Mesendoderm (in vitro differentiated cells): ENCODE data around the gene RPS3A. TPM values are rescaled to one million over a fixed set of nuclear protein-coding genes. Genes with fewer than 3 reads are reported as not detected.

ENCODE experiments used
- DNase-seq: peaks from one replicate; pipeline ENCODE4 v3.0.0; 2013
- H2AK5ac ChIP-seq: 2 replicates; pipeline ENCODE4 v1.6.1; 2013; ENCODE audit warnings: low read length, inconsistent platforms
- H2BK120ac ChIP-seq: 2 replicates; pipeline ENCODE4 v1.6.1; 2013; ENCODE audit warnings: low read depth, mild to moderate bottlenecking, low read length, moderate library complexity, mixed read lengths
- H2BK15ac ChIP-seq: replicated peaks from 2 replicates; pipeline ENCODE4 v1.6.1; 2013; ENCODE audit warnings: low read depth, mild to moderate bottlenecking, moderate library complexity
- H2BK5ac ChIP-seq: 2 replicates; pipeline ENCODE4 v1.6.1; 2013; ENCODE audit warnings: low read length, inconsistent platforms
- H3K18ac ChIP-seq: 2 replicates; pipeline ENCODE4 v1.6.1; 2013; ENCODE audit warnings: mild to moderate bottlenecking, low read length, mixed read lengths
- H3K23ac ChIP-seq: one replicate; pipeline ENCODE4 v1.6.1; 2013; ENCODE audit warnings: low read length
- H3K27ac ChIP-seq: 2 replicates; pipeline ENCODE4 v1.5.1; 2013; ENCODE audit warnings: low read depth, mild to moderate bottlenecking, inconsistent platforms, low read length, moderate library complexity
- H3K27me3 ChIP-seq: 2 replicates; pipeline ENCODE4 v1.6.1; 2013; ENCODE audit warnings: low read length, control low read depth, mild to moderate bottlenecking, inconsistent platforms; ENCODE audit not compliant: insufficient read depth, poor library complexity
- H3K36me3 ChIP-seq: 2 replicates; pipeline ENCODE4 v1.6.1; 2013; ENCODE audit warnings: low read length, inconsistent platforms; ENCODE audit not compliant: control insufficient read depth, insufficient read depth
- H3K4ac ChIP-seq: one replicate; pipeline ENCODE4 v1.6.1; 2013; ENCODE audit warnings: low read depth, mild to moderate bottlenecking, low read length, moderate library complexity
- H3K4me1 ChIP-seq: 2 replicates; pipeline ENCODE4 v1.6.1; 2013; ENCODE audit warnings: low read depth, low read length, inconsistent platforms; ENCODE audit not compliant: control insufficient read depth
- H3K4me2 ChIP-seq: 2 replicates; pipeline ENCODE4 v1.6.1; 2013; ENCODE audit warnings: low read length
- H3K4me3 ChIP-seq: 2 replicates; pipeline ENCODE4 v1.5.1; 2013; ENCODE audit warnings: mild to moderate bottlenecking, low read length
- H3K56ac ChIP-seq: one replicate; pipeline ENCODE4 v1.6.1; 2013; ENCODE audit warnings: low read length
- H3K79me1 ChIP-seq: 2 replicates; pipeline ENCODE4 v1.6.1; 2013; ENCODE audit warnings: low read length, inconsistent platforms
- H3K79me2 ChIP-seq: 2 replicates; pipeline ENCODE4 v1.6.1; 2013; ENCODE audit warnings: mild to moderate bottlenecking, low read length; ENCODE audit not compliant: control insufficient read depth, insufficient read depth
- H3K9ac ChIP-seq: 2 replicates; pipeline ENCODE4 v1.6.1; 2013; ENCODE audit warnings: low read length, inconsistent platforms
- H4K5ac ChIP-seq: one replicate; pipeline ENCODE4 v1.6.1; 2013; ENCODE audit warnings: low read length
- H4K8ac ChIP-seq: one replicate; pipeline ENCODE4 v1.6.1; 2013; ENCODE audit warnings: low read depth, mild to moderate bottlenecking, control low read depth, low read length, moderate library complexity
- WGBS: extraction: QIAGEN DNeasy Blood & Tissue Kit; methylation state at CpG from one replicate; pipeline ENCODE4 v1.1.7; 2013; ENCODE audit warnings: low lambda C conversion rate, missing lambda C conversion rate; ENCODE audit not compliant: insufficient coverage; ENCODE audit errors: extremely low coverage; 5-methylcytosine and 5-hydroxymethylcytosine counted together
- small RNA-seq: library from polyadenylated mRNA; stranded (forward); fragments of <200 nt; extraction: miRNeasy Mini kit (QIAGEN cat#:217004); gene quantifications from one replicate; pipeline ENCODE3, GENCODE V24; 2013; ENCODE audit not compliant: insufficient read depth

The RPS3A gene

GRCh38 chr4:151150821-151151580 is 51.6 kb downstream of the RPS3A start:
- no peak overlapping the region for H4K8ac ChIP-seq
- H3K79me1 ChIP-seq = no peaks in the 10 kb centered on the region
- H3K4me1 ChIP-seq = no peaks in the 10 kb centered on the region
- DNase-seq = no peak
- no peak overlapping the region for H2BK5ac ChIP-seq
- H3K4ac ChIP-seq = no peak overlapping the region
- no peak overlapping the region for H2BK120ac ChIP-seq
- H3K18ac ChIP-seq = no peak overlapping the region
- no peak overlapping the region for H4K5ac ChIP-seq
- H3K23ac ChIP-seq = no peak overlapping the region
- no peak overlapping the region for H2AK5ac ChIP-seq
- no CpG with 5 or more reads among the region's 9 CpGs for WGBS
- no peak overlapping the region for H3K4me2 ChIP-seq
- no peak overlapping the region for H3K56ac ChIP-seq
- no peak overlapping the region for H3K9ac ChIP-seq
- no peaks in the 10 kb centered on the region for H3K27me3 ChIP-seq
- H3K4me3 ChIP-seq = no peak overlapping the region
- H3K36me3 ChIP-seq = no peaks in the 10 kb centered on the region
- H3K79me2 ChIP-seq = no peaks in the 10 kb centered on the region
- no peak overlapping the region for H3K27ac ChIP-seq
- no peak overlapping the region for H2BK15ac ChIP-seq

- DNase-seq = peak; percentile 13
- H4K5ac ChIP-seq = no peak overlapping the region
- no peaks in the 10 kb centered on the region for H3K79me2 ChIP-seq
- H3K23ac ChIP-seq = no peak overlapping the region
- H3K4ac ChIP-seq = no peak overlapping the region
- H3K4me2 ChIP-seq = no peak overlapping the region
- no peak overlapping the region for H2BK120ac ChIP-seq
- no peaks in the 10 kb centered on the region for H3K79me1 ChIP-seq
- no peak overlapping the region for H3K9ac ChIP-seq
- no peaks in the 10 kb centered on the region for H3K4me1 ChIP-seq
- no peaks in the 10 kb centered on the region for H3K36me3 ChIP-seq
- H2BK5ac ChIP-seq = no peak overlapping the region
- H3K56ac ChIP-seq = no peak overlapping the region
- no peak overlapping the region for H2BK15ac ChIP-seq
- no peak overlapping the region for H2AK5ac ChIP-seq
- whole genome bisulfite sequencing = no CpG with 5 or more reads among the region's 1 CpG
- no peak overlapping the region for H3K18ac ChIP-seq
- H3K27me3 ChIP-seq = no peaks in the 10 kb centered on the region
- no peak overlapping the region for H4K8ac ChIP-seq
- no peak overlapping the region for H3K27ac ChIP-seq
- no peak overlapping the region for H3K4me3 ChIP-seq
Measured at GRCh38 chr4:151152028-151152427, 52.6 kb downstream of the RPS3A start.

GRCh38 chr4:151153585-151153984 is 54.2 kb downstream of the RPS3A start:
- Histone ChIP-seq H3K36me3 (no peaks in the 10 kb centered on the region), H3K79me1 (no peaks in the 10 kb centered on the region), H2BK15ac (no peak overlapping the region), H3K56ac (no peak overlapping the region), H4K8ac (no peak overlapping the region), H3K4me2 (no peak overlapping the region), H3K27me3 (no peaks in the 10 kb centered on the region), H2BK5ac (no peak overlapping the region), H3K23ac (no peak overlapping the region), H2AK5ac (no peak overlapping the region), H4K5ac (no peak overlapping the region), H3K9ac (no peak overlapping the region), H3K4me1 (no peaks in the 10 kb centered on the region), H3K4me3 (no peak overlapping the region), H3K79me2 (no peaks in the 10 kb centered on the region), H3K4ac (no peak overlapping the region), H2BK120ac (no peak overlapping the region), H3K27ac (no peak overlapping the region), H3K18ac (no peak overlapping the region)
- no peak for DNase-seq
- no CpG with 5 or more reads among the region's 2 CpGs for WGBS

Small RNA genes lying within 50 kb of the gene (small RNA-seq; reads per million reads assigned to genes)
- gene SNORD73A (not detected), gene SNORD73B (2.3 reads per million, percentile 28 among the genes with 10 or more reads in this experiment)
